HG03565 (cell line): ENCODE results near the gene ADRM1.

Experiments
- ATAC-seq: cut with Tn5 transposase; IDR thresholded peaks from one replicate; pipeline ENCODE4 v1.9.1; 2021; ENCODE audit warnings: mild to moderate bottlenecking, moderate library complexity; ENCODE audit not compliant: unreplicated experiment

ADRM1 gene

DNA sequence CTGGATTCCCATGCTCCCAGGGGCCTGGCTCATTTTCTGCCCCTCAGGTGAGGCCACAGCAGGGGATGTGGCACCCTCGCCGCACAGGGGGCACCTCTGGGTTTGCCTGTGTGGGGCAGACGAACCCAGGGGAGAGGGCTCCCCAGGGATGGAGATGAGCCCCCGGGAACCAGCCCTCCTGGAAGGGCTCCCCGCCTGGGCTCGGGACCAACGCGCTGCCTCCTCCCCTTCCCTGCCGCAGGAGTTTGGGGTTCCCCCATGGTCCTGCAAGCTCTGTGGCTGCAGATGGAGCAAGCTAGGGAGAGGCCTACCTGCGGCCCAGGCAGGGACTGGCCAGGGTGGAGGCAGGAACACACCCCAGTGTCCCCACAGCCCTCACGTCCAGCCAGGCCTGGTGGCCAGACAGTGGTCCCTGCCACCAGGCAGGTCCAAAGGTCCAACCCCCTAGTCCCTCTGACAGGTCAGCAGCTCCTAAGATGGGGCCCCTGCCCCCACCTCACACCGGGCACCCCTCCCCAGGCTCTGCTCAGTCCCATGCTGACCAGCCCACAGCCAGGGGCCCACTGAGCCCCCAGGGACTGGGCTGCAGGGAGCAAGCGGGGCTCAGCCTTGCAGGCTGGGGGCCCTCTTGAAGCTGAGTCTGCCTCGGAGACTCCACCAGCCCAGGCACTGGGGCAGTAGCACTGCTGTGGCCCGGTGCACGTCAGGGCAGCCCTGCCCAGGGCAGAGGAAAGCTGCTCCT is 50.7 kb downstream of the ADRM1 start:
- ATAC-seq, result no peak

DNA sequence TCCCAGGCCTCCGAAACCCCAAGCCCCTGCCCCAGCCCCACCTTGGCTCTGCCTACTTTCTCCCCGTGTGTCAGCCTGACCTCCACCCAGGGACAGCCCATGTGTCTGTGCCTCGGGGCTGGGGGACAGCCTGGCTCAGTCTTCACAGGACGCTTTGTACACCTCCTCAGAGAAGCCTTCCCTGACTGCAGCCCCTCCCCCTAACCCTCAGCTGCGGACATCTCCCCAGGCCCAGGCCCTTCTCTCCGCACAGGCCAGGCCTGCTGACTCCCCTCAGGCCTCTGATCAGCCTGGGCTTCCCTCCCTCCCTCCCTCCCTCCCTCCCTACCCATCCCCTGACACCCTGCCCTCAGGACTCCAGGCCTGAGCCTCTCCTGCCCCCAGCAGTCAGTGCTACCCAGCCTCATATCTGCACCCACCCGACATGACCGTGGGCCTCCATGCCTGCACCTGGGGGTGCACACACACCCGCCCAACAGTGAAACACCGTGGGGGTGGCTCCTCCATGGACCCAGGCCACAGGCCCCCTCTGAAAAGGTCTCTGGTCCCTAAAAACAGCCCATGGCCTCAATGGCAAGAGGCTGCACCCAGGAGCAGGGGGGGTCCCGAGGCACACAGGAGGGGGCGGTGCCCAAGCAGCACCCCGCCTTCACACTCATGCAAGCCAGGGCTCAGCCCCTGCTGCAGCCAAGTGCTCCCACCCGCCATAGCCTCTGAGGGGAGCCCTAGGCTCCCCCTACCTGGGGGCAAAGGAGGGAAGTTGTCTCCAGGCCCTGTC is 51.4 kb downstream of the ADRM1 start:
- no peak for ATAC-seq

DNA sequence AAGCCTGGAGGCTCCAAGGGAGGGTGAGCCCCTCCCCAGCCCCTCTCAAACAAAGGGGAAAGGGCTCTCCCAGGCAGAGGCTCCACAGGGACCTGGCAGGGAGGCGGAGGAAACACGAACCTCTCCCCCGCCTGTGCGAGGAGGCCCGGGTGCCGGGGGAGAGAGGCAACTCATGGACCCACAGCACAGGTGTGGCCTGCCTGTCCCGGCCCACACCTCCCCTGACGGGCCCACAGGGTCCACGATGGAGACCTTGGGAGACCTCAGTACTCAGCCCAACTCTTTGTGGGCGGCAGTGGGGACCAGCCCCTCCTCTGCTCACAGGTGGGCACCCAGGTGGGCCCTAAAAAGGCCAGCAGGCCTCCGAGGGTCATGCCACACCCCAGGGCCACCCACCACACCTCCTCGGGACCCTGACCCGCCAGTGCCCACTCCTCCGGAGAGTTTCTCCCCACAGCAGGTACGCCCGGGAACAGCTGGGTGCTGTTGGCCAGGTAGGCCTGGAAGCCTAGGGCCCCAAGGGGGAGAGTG is 52.1 kb downstream of the ADRM1 start:
- ATAC-seq, result no peak

DNA sequence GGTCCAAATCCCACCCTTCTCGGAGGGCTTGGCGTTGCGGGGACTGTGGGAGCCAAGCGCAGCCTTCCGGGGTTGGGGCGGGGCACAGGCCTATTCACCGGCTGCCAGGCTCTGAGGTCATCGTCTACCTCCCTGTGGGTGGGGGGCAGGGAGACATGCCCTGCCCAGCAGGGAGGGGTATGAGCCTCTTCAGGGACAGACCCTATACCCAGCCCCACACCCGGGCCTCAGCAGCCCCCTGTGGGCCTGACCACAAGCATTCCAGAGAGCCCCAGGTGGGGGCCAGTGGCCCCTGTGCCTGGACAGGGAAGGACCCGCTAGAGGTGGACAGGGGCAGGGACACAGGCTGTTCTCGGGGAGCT is 52.7 kb downstream of the ADRM1 start:
- no peak for ATAC-seq

DNA sequence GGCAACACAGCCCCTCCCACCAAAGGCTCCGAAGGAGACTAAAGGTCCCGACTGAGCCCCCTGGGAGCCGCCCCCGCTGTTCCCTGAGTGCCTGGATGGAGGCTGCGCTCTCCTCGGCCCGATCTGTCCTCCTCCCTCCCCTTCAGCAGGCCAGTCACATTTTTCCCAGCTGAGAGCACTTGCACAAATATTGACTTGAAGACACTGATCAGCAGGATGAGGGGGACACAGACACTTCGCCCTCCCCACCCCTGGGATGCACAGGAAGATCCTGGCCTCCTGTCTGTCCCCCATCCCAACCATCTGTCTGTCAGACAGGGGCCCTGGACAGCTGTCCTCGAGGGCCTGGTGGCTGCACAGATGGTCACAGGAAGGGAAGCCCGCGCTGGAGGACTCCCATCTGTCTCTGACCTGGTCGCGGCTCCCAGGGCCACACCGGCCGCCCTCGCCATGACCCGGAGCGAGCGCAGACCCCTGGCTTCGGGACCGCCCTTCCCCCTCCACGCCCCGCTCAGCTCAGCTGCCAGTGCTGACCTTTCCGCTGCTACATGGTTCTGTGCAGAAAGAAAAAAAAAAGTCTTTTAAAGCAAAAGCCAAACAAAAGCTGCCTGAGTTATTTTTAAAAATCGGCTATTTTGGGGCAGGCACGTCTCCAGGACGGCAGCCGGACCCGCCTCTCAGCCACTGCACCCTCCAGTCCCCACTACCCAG is 53.2 kb downstream of the ADRM1 start:
- no peak for ATAC-seq

DNA sequence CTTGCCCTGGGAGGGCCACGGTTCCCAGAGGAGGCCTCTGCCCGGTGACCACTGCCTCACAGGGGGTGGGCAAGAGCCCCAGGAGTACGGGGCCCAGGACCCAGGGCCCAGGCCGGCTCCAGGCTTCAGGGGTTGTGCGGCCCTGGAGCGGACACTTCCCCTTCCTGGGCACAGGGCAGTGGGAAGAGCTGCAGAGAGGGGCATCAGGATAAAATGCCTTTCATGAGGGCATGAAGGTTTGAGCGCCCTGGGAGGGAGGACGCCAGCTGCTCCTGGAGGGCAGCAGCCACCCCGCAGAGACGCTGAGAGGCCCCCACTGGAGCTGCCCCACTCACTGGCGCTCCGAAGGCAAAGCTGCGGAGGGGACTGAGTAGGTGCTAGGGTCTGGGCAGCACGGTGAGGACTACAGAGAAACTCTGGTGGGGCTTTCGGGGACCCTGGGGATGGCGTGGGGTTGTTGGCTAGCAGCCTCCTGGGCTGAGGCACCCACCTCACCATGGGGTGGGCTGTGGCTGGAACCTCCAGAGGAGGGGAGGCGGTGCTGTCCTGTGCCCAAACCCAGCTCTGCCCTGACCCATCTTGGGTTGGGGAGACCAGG is 53.9 kb downstream of the ADRM1 start:
- ATAC-seq, result no peak

GRCh38 chr20:62357187-62357667 is 54.4 kb downstream of the ADRM1 start:
- ATAC-seq, result no peak

DNA sequence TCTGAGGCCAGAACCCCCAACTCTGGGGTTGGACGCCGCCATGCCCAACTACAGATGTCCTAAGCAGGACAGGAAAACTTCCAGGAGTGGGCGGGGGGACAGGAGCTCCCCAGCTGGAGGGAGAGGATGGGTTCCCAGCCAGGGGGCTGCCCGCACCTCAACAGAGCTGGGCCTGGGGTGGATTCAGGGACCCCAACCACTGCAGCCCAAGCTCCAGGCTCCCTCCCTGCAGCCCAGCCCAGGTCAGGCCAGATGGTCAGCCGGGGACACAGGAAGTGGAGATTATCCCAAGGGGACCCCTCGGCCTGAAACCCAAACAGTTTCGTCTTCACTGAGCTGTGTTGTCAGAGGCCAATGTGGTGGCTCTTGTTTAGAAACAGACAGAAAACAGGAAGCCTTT is 54.9 kb downstream of the ADRM1 start:
- ATAC-seq, result no peak
